HUES48 (cell line): ENCODE results near the gene USH2A.

Experiments
- H3K27ac ChIP-seq: one replicate; pipeline ENCODE4 v1.7.0; 2013; ENCODE audit warnings: low read depth, low read length, inconsistent platforms
- H3K27me3 ChIP-seq: 2 replicates; pipeline ENCODE4 v1.6.1; 2013; ENCODE audit warnings: mild to moderate bottlenecking, low read length; ENCODE audit not compliant: control insufficient read depth, insufficient read depth
- H3K36me3 ChIP-seq: 2 replicates; pipeline ENCODE4 v1.6.1; 2013; ENCODE audit warnings: low read length; ENCODE audit not compliant: control insufficient read depth, insufficient read depth
- H3K4me1 ChIP-seq: 2 replicates; pipeline ENCODE4 v1.6.1; 2013; ENCODE audit warnings: mild to moderate bottlenecking, low read length; ENCODE audit not compliant: control insufficient read depth, insufficient read depth
- H3K4me3 ChIP-seq: 2 replicates; pipeline ENCODE4 v1.5.1; 2013; ENCODE audit warnings: mild to moderate bottlenecking, low read depth, low read length
- H3K9ac ChIP-seq: 2 replicates; pipeline ENCODE4 v1.6.1; 2013; ENCODE audit warnings: mild to moderate bottlenecking, low read depth, low read length, moderate library complexity
- H3K9me3 ChIP-seq: 2 replicates; pipeline ENCODE4 v1.6.1; 2013; ENCODE audit warnings: low read length; ENCODE audit not compliant: control insufficient read depth, insufficient read depth

Gene USH2A

GRCh38 chr1:216281757-216282156 lies 141.5 kb downstream of the USH2A start:
- Histone ChIP-seq H3K9me3 (peaks cover 19% of the 10 kb centered on the region), H3K9ac (no peak overlapping the region), H3K36me3 (no peaks in the 10 kb centered on the region), H3K27ac (no peak overlapping the region), H3K4me1 (no peaks in the 10 kb centered on the region), H3K27me3 (no peaks in the 10 kb centered on the region), H3K4me3 (no peak overlapping the region)

GRCh38 chr1:216270086-216270773 lies 153.0 kb downstream of the USH2A start:
- H3K4me3 ChIP-seq = no peak overlapping the region
- H3K4me1 ChIP-seq = 0 out of 2 replicates have a peak, but pooled peaks cover 7% of the 10 kb centered on the region
- H3K27me3 ChIP-seq = no peaks in the 10 kb centered on the region
- no peaks in the 10 kb centered on the region for H3K36me3 ChIP-seq
- no peak overlapping the region for H3K27ac ChIP-seq
- H3K9ac ChIP-seq = no peak overlapping the region
- no peaks in the 10 kb centered on the region for H3K9me3 ChIP-seq

- Histone ChIP-seq H3K4me3 (no peak overlapping the region), H3K36me3 (no peaks in the 10 kb centered on the region), H3K27me3 (no peaks in the 10 kb centered on the region), H3K4me1 (no peaks in the 10 kb centered on the region), H3K27ac (no peak overlapping the region), H3K9me3 (no peaks in the 10 kb centered on the region), H3K9ac (no peak overlapping the region)
These were observed 161.6 kb downstream of the USH2A start for GRCh38 chr1:216261631-216262030.

GRCh38 chr1:216258856-216259255 lies 164.4 kb downstream of the USH2A start:
- Histone ChIP-seq H3K4me1 (no peaks in the 10 kb centered on the region), H3K9me3 (no peaks in the 10 kb centered on the region), H3K36me3 (no peaks in the 10 kb centered on the region), H3K27ac (no peak overlapping the region), H3K9ac (no peak overlapping the region), H3K27me3 (no peaks in the 10 kb centered on the region), H3K4me3 (no peak overlapping the region)

DNA sequence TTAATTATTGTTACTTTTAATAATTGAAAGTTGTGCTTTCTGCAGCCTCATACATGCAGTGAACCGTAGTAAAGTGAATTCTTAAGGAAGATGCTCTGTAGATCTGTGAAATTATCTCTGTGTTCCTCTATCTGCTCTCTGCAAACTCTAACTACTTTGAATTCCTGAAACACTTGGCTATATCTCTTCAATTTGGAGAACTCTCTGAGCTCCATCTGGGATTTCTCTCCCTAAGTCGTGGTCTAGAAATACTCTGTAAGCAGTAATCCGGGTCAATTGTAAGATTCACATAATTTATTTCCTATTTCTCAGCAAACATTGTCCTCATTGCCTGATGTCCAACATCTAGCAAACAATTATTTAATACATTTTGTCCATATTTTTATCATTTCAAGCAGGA lies 164.9 kb downstream of the USH2A start:
- Histone ChIP-seq H3K4me3 (no peak overlapping the region), H3K27me3 (no peaks in the 10 kb centered on the region), H3K9me3 (no peaks in the 10 kb centered on the region), H3K27ac (no peak overlapping the region), H3K36me3 (no peaks in the 10 kb centered on the region), H3K9ac (no peak overlapping the region), H3K4me1 (no peaks in the 10 kb centered on the region)

DNA sequence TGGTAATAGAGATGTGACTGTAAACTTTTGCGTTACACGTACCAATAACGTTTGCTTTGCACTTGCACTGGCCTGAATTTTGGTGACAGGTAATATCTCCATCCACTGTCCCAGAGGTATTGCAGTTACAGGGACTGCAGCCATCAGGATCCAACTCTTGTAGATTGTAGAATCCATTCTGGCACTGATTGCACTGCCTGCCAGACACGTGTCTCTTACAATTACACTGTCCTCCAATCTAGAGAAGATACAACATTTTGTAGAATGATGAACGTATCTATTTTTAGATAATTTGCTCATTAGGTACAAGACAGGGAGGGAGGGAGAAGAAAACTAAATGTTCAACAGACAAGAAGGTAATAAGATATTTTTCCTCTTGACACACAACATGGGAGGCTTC lies 172.4 kb downstream of the USH2A start:
- Histone ChIP-seq H3K4me3 (no peak overlapping the region), H3K4me1 (peaks cover 7% of the 10 kb centered on the region), H3K9ac (no peak overlapping the region), H3K9me3 (no peaks in the 10 kb centered on the region), H3K27me3 (no peaks in the 10 kb centered on the region), H3K27ac (no peak overlapping the region), H3K36me3 (no peaks in the 10 kb centered on the region)

- no peaks in the 10 kb centered on the region for H3K9me3 ChIP-seq
- peaks cover 7% of the 10 kb centered on the region for H3K4me1 ChIP-seq
- H3K36me3 ChIP-seq = no peaks in the 10 kb centered on the region
- H3K9ac ChIP-seq = no peak overlapping the region
- no peak overlapping the region for H3K27ac ChIP-seq
- no peaks in the 10 kb centered on the region for H3K27me3 ChIP-seq
- H3K4me3 ChIP-seq = no peak overlapping the region
These were observed 174.6 kb downstream of the USH2A start for GRCh38 chr1:216248628-216249027.

DNA sequence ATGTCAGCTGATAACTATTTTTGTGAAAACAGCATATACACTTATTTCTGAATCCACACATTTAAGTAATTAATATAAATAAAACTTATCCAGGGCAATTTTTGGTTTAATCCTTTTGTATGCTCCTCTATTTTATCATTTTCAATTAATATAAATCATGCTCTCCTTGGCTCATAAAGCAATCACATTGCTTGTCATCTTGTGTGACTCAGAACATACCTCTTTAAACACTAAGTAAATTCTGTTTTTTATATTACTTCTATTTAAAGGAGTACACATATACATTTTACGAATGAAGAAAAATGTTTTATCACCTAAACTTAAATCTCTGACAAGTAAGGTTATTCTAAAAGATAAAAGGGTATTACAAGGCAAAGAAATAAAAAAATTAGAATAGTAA lies 175.3 kb downstream of the USH2A start:
- H3K9ac ChIP-seq = no peak overlapping the region
- no peak overlapping the region for H3K27ac ChIP-seq
- H3K36me3 ChIP-seq = no peaks in the 10 kb centered on the region
- H3K4me3 ChIP-seq = no peak overlapping the region
- H3K4me1 ChIP-seq = peaks cover 7% of the 10 kb centered on the region
- no peaks in the 10 kb centered on the region for H3K27me3 ChIP-seq
- no peaks in the 10 kb centered on the region for H3K9me3 ChIP-seq

DNA sequence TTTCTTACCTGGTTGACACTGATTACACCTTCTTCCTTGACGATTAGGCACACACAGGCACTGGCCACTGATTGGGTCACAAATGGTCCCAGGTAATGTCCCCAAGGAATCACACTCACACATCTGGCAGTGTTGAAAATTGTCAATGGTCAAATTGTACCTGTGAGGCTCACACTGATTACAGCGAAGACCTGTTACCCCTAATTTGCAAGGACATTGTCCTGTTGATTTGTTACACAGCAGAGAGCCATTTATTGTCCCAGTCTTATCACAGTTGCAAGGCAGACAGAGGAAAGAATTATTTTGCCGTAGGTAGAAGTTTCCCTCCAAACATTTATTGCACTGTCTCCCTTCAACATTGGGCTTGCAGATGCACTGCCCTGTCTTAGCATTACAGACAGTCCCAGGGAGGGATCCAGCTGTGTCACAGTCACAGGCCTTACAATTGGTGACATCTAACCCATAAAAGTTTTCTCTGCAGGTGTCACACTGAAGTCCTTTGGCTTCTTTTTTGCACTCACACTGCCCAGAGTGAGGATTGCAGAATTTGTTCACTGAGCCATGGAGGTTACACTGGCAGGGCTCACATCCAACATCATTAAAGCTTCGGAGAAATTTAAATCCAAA lies 176.6 kb downstream of the USH2A start:
- Histone ChIP-seq H3K27ac (no peak overlapping the region), H3K4me1 (peaks cover 7% of the 10 kb centered on the region), H3K9me3 (no peaks in the 10 kb centered on the region), H3K9ac (no peak overlapping the region), H3K27me3 (no peaks in the 10 kb centered on the region), H3K4me3 (no peak overlapping the region), H3K36me3 (no peaks in the 10 kb centered on the region)

DNA sequence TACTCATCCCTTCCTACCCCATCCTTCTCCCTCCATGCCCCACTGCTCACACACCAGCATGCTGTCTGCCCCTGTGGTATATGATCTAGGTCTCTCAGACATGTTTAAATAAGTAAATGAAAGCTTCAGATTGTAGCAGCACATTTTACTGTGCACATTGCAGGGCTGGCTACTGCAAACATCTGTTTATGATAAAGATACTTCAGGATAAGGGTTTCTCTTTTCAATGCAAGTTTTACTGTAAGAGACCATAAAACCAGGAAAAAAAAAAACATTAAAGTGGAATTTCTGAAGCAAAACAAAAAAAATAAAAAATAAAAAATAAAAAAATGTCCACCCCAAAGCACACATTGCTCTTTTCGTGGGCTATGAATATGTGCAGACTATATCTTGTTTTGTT lies 184.4 kb downstream of the USH2A start:
- no peaks in the 10 kb centered on the region for H3K9me3 ChIP-seq
- no peak overlapping the region for H3K27ac ChIP-seq
- H3K9ac ChIP-seq = no peak overlapping the region
- no peak overlapping the region for H3K4me3 ChIP-seq
- H3K27me3 ChIP-seq = no peaks in the 10 kb centered on the region
- no peaks in the 10 kb centered on the region for H3K36me3 ChIP-seq
- no peaks in the 10 kb centered on the region for H3K4me1 ChIP-seq

DNA sequence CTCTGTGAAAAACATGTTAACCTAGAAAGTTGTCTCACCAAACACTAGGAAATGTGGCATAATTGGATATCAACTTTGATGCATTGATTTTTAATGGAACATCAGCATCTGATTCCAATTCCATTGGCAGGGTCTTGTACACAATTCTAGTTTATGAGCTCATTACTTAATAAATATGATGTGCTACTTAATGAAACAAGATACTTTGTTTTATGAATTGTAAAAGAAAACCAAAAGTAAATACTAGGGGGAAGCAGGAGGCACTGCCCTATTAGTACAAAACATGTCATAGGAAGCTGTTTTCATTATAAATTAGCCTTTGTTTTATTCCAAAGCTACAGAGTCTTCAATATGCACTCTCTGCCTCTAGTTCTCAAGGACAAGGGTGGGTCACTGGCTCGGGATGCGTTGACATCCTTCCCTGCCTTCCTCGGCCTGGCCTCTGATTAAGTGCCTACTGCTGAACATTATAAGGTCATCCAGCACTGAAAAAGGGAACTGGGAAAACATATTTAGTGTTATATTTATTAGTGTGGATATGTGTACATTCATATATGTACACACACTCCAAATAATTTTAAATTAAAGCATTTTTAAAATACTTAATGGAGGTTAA lies 185.2 kb downstream of the USH2A start:
- H3K27ac ChIP-seq = no peak overlapping the region
- no peaks in the 10 kb centered on the region for H3K36me3 ChIP-seq
- no peak overlapping the region for H3K9ac ChIP-seq
- H3K4me3 ChIP-seq = no peak overlapping the region
- H3K27me3 ChIP-seq = no peaks in the 10 kb centered on the region
- H3K4me1 ChIP-seq = no peaks in the 10 kb centered on the region
- no peaks in the 10 kb centered on the region for H3K9me3 ChIP-seq
